ENCODE data around the gene AK5.
"Not testable (repeated sequence)": the region's sequence is repeated elsewhere in the genome, so short reads cannot be mapped to it uniquely, and the experiment has no call there.

Gene AK5

DNA sequence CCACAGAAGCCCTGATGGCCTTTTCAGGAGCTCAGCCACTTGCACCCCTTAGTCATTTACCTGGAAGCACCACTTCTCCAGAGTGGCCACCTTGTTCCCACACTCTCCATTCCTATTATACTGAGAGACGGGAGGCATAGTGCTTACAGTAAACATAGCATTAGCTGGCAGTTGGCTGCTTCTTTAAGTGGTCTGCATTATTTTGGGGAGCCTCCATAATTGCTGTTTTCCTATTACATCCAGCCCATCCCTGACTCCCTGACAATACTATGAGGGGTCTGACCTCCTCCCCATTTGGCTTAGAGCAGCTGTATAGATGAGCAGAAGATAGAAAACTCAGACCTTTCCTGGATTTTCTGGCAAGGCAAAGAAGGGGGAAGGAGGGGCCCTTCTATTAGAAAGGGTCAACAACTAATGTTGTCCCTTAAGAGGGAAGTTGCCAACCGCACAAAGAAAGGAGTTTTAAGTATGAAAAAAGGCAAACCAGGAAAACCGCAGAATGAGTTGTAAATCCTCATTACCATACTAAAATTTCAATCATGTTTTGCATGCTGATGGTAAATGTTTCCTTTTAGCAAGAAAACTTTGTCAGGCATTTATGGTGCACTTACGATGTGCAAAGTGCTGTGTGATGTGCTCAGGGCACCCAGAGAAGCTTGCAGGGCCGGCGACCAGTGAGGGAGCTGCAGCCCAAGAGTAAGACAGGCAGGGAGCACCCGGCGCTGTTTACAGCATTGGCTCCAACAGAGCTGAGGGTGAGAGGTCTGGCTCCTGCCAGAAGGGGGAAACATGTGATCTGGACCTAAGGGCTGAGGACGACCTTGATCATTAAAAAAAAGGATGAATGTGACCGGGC is 233.3 kb downstream of the AK5 start:
- TF ChIP-seq, protein P1, sequence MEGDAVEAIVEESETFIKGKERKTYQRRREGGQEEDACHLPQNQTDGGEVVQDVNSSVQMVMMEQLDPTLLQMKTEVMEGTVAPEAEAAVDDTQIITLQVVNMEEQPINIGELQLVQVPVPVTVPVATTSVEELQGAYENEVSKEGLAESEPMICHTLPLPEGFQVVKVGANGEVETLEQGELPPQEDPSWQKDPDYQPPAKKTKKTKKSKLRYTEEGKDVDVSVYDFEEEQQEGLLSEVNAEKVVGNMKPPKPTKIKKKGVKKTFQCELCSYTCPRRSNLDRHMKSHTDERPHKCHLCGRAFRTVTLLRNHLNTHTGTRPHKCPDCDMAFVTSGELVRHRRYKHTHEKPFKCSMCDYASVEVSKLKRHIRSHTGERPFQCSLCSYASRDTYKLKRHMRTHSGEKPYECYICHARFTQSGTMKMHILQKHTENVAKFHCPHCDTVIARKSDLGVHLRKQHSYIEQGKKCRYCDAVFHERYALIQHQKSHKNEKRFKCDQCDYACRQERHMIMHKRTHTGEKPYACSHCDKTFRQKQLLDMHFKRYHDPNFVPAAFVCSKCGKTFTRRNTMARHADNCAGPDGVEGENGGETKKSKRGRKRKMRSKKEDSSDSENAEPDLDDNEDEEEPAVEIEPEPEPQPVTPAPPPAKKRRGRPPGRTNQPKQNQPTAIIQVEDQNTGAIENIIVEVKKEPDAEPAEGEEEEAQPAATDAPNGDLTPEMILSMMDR (IDR thresholded peaks at IDR 0.05; ENCODE audit: insufficient read depth, low read length, poor library complexity, severe bottlenecking) = no peak
- no peak for TF ChIP-seq EZH2phosphoT487 (conservative IDR thresholded peaks at IDR 0.05; ENCODE audit: low read length)
- no peak overlapping the region for H3K9ac ChIP-seq (ENCODE audit: low read length)
- no peak overlapping the region for H2AFZ ChIP-seq (ENCODE audit: low read depth, low read length, severe bottlenecking)

DNA sequence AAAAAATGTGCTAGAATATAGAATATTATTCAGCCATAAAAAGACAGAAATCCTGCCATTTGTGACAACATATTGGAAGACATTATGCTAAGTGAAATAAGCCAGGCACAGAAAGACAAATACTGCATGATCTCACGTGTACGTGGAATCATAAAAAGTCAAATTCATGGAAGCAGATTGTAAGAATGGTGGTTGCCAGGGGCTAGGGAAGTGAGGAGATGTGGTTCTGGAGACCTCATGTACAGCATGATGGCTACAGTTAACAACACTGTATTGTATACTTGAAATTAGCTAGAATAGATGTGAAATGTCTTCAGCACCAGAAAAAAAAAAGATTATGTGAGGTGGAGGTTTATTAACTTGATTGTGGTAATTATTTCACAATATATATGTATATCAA is 234.3 kb downstream of the AK5 start:
- TF ChIP-seq EZH2phosphoT487 (conservative IDR thresholded peaks at IDR 0.05; ENCODE audit: low read length) = no peak
- TF ChIP-seq, protein P1 (IDR thresholded peaks at IDR 0.05; ENCODE audit: insufficient read depth, low read length, poor library complexity, severe bottlenecking) = no peak
- no peak overlapping the region for H3K4me3 ChIP-seq (ENCODE audit: insufficient read depth, low read length, poor library complexity, severe bottlenecking)
- H3K4me2 ChIP-seq (ENCODE audit: low read depth, low read length, poor library complexity, severe bottlenecking) = no peak overlapping the region
- no peak overlapping the region for H3K9ac ChIP-seq (ENCODE audit: low read length)
- no peaks in the 10 kb centered on the region for H3K36me3 ChIP-seq (ENCODE audit: low read length)
- H3K9me3 ChIP-seq (ENCODE audit: insufficient read depth, low read length) = no peaks in the 10 kb centered on the region
- H2AFZ ChIP-seq (ENCODE audit: low read depth, low read length, severe bottlenecking) = no peak overlapping the region
- no peak overlapping the region for H3K27ac ChIP-seq (ENCODE audit: low read depth, low read length)
- no peaks in the 10 kb centered on the region for H3K27me3 ChIP-seq (ENCODE audit: low read length)
- no peaks in the 10 kb centered on the region for H3F3A ChIP-seq (ENCODE audit: insufficient read depth)
- no peaks in the 10 kb centered on the region for H3K79me2 ChIP-seq (ENCODE audit: insufficient read depth, low read length)
- no peaks in the 10 kb centered on the region for H3K9me2 ChIP-seq (replicated peaks; ENCODE audit: insufficient read depth, low read length)
- H4K20me1 ChIP-seq (ENCODE audit: low read depth, low read length) = no peaks in the 10 kb centered on the region

More for the DNA sequence above, 233.3 kb downstream of the AK5 start:
- no peak overlapping the region for H3K27ac ChIP-seq (ENCODE audit: low read depth, low read length)
- H3K9me3 ChIP-seq (ENCODE audit: insufficient read depth, low read length) = no peaks in the 10 kb centered on the region
- no peaks in the 10 kb centered on the region for H3K36me3 ChIP-seq (ENCODE audit: low read length)
- no peak overlapping the region for H3K4me3 ChIP-seq (ENCODE audit: insufficient read depth, low read length, poor library complexity, severe bottlenecking)
- no peaks in the 10 kb centered on the region for H3K9me2 ChIP-seq (replicated peaks; ENCODE audit: insufficient read depth, low read length)
- H3K79me2 ChIP-seq (ENCODE audit: insufficient read depth, low read length) = no peaks in the 10 kb centered on the region
- H3K4me2 ChIP-seq (ENCODE audit: low read depth, low read length, poor library complexity, severe bottlenecking) = no peak overlapping the region
- H3K27me3 ChIP-seq (ENCODE audit: low read length) = no peaks in the 10 kb centered on the region
- no peaks in the 10 kb centered on the region for H3F3A ChIP-seq (ENCODE audit: insufficient read depth)
- H4K20me1 ChIP-seq (ENCODE audit: low read depth, low read length) = no peaks in the 10 kb centered on the region

DNA sequence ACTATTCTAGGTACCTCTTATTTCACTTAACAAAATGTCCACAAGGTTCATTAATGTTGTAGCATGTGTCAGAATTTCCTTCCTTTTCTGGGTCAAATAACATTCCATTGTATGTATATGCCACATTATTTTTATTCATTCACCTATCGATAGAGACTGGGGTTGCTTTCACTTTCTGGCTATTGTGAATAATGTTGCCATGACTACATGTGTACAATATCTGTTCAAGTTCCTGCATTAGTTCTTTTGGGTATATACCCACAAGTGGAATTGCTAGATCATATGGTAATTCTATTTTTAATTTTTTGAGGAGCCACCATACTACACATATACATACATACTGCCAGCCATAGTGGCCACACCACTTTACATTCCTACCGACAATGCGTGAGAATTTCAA is 242.2 kb downstream of the AK5 start:
- no peak overlapping the region for H2AFZ ChIP-seq (ENCODE audit: low read depth, low read length, severe bottlenecking)
- H3K9me3 ChIP-seq (ENCODE audit: insufficient read depth, low read length) = no peaks in the 10 kb centered on the region
- H3K4me2 ChIP-seq (ENCODE audit: low read depth, low read length, poor library complexity, severe bottlenecking) = no peak overlapping the region
- H3K4me3 ChIP-seq (ENCODE audit: insufficient read depth, low read length, poor library complexity, severe bottlenecking) = no peak overlapping the region
- TF ChIP-seq, protein P1 (IDR thresholded peaks at IDR 0.05; ENCODE audit: insufficient read depth, low read length, poor library complexity, severe bottlenecking) = no peak
- TF ChIP-seq EZH2phosphoT487 (conservative IDR thresholded peaks at IDR 0.05; ENCODE audit: low read length) = no peak
- no peaks in the 10 kb centered on the region for H3K79me2 ChIP-seq (ENCODE audit: insufficient read depth, low read length)
- no peaks in the 10 kb centered on the region for H3K9me2 ChIP-seq (replicated peaks; ENCODE audit: insufficient read depth, low read length)
- no peaks in the 10 kb centered on the region for H3K36me3 ChIP-seq (ENCODE audit: low read length)
- H3K27ac ChIP-seq (ENCODE audit: low read depth, low read length) = no peak overlapping the region
- H3K27me3 ChIP-seq (ENCODE audit: low read length) = no peaks in the 10 kb centered on the region
- no peak overlapping the region for H3K9ac ChIP-seq (ENCODE audit: low read length)
- no peaks in the 10 kb centered on the region for H3F3A ChIP-seq (ENCODE audit: insufficient read depth)
- H4K20me1 ChIP-seq (ENCODE audit: low read depth, low read length) = no peaks in the 10 kb centered on the region

DNA sequence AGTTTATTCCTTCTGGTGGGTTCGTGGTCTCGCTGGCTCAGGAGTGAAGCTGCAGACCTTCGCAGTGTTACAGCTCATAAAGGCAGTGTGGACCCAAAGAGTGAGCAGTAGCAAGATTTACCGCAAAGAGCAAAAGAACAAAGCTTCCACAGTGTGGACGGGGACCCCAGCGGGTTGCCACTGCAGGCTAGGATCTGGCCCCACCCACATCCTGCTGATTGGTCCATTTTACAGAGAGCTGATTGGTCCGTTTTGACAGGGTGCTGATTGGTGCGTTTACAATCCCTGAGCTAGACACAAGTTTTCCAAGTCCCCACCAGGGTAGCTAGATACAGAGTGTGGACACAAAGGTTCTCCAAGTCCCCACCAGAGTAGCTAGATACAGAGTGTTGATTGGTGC is 249.3 kb downstream of the AK5 start:
- not testable (repeated sequence) for H3K4me3 ChIP-seq (ENCODE audit: insufficient read depth, low read length, poor library complexity, severe bottlenecking); H3K79me2 ChIP-seq (ENCODE audit: insufficient read depth, low read length); H3F3A ChIP-seq (ENCODE audit: insufficient read depth)

DNA sequence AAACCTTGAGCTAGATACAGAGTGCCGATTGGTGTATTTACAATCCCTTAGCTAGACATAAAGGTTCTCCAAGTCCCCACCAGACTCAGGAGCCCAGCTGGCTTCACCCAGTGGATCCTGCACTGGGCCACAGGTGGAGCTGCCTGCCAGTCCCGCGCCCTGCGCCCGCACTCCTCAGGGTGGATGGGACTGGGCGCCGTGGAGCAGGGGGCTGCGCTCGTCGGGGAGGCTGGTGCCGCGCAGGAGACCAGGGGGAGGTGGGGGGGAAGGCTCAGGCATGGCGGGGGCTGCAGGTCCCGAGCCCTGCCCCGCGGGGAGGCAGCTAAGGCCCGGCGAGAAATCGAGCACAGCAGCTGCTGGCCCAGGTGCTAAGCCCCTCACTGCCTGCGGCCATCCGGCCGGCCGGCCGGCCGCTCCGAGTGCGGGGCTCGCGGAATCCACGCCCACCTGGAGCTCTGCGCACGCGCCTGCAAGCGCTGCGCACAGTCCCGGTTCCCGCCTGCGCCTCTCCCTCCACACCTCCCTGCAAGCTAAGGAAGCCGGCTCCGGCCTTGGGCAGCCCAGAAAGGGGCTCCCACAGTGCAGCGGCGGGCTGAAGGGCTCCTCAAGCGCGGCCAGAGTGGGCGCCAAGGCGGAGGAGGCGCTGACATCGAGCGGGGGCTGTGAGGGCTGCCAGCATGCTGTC is 249.9 kb downstream of the AK5 start:
- H2AFZ ChIP-seq (ENCODE audit: low read depth, low read length, severe bottlenecking); H3F3A ChIP-seq (ENCODE audit: insufficient read depth); H3K27me3 ChIP-seq (ENCODE audit: low read length); H3K9ac ChIP-seq (ENCODE audit: low read length); H3K4me2 ChIP-seq (ENCODE audit: low read depth, low read length, poor library complexity, severe bottlenecking); H3K9me2 ChIP-seq (replicated peaks; ENCODE audit: insufficient read depth, low read length); H4K20me1 ChIP-seq (ENCODE audit: low read depth, low read length); H3K27ac ChIP-seq (ENCODE audit: low read depth, low read length); H3K79me2 ChIP-seq (ENCODE audit: insufficient read depth, low read length); H3K4me3 ChIP-seq (ENCODE audit: insufficient read depth, low read length, poor library complexity, severe bottlenecking); H3K36me3 ChIP-seq (ENCODE audit: low read length); H3K9me3 ChIP-seq (ENCODE audit: insufficient read depth, low read length): not testable (repeated sequence)

More for the DNA sequence above, 249.3 kb downstream of the AK5 start:
- not testable (repeated sequence) for H4K20me1 ChIP-seq (ENCODE audit: low read depth, low read length); H3K36me3 ChIP-seq (ENCODE audit: low read length); H3K4me2 ChIP-seq (ENCODE audit: low read depth, low read length, poor library complexity, severe bottlenecking); H2AFZ ChIP-seq (ENCODE audit: low read depth, low read length, severe bottlenecking); H3K9me3 ChIP-seq (ENCODE audit: insufficient read depth, low read length); H3K27ac ChIP-seq (ENCODE audit: low read depth, low read length); H3K27me3 ChIP-seq (ENCODE audit: low read length); H3K9ac ChIP-seq (ENCODE audit: low read length); H3K9me2 ChIP-seq (replicated peaks; ENCODE audit: insufficient read depth, low read length)
